GM12878 (cell line): ENCODE results near the gene NUP62. TPM values are rescaled to one million over a fixed set of nuclear protein-coding genes. Genes with fewer than 3 reads are reported as not detected.

Experiments
- ATAC-seq: fragments of 200-7000 bp; cut with Tn5 transposase; 3 replicates; pipeline ENCODE4 v1.9.1; 2020; ENCODE audit warnings: mild to moderate bottlenecking, moderate library complexity
- BruUV-seq: library from RNA; stranded (reverse); fragments of 400-500 nt; replicated peaks from 2 replicates; lab custom pipeline; 2021; lab: Mats Ljungman, UMichigan
- CTCF ChIA-PET: fragments of 300-600 bp; sonication (Branson Sonifier 250); formaldehyde crosslinking; extraction: SDS; loops from one replicate; lab custom pipeline; 2021; ENCODE audit warnings: inconsistent platforms; lab: Yijun Ruan, JAX
- POLR2A ChIA-PET: fragments of 350-600 bp; formaldehyde crosslinking; extraction: SDS; loops from one replicate; lab custom pipeline; 2021; ENCODE audit warnings: inconsistent platforms; lab: Charles Lee
- RAD21 ChIA-PET: fragments of 300-600 bp; sonication (Branson Sonifier 250); formaldehyde crosslinking; loops from one replicate; lab custom pipeline; 2023; ENCODE audit warnings: antibody characterized with exemption; ENCODE audit not compliant: unreplicated experiment; lab: Charles Lee
- SMC1A ChIA-PET: fragments of 300-600 bp; sonication (Branson Sonifier 250); formaldehyde crosslinking; loops from one replicate; lab custom pipeline; 2023; ENCODE audit not compliant: unreplicated experiment, uncharacterized antibody; lab: Charles Lee
- DNase-seq: peaks from one replicate; pipeline ENCODE4 v3.0.0-alpha.2; 2011; ENCODE audit warnings: low read depth, low spot score
- FAIRE-seq: peaks from 3 replicates; lab custom pipeline; 2011; peaks lifted over from hg19 to GRCh38; lab: Jason Lieb, UNC
- H2AFZ ChIP-seq: 2 replicates; pipeline ENCODE4 v1.6.0; 2011; ENCODE audit warnings: low read depth, low read length, control low read depth; ENCODE audit not compliant: control insufficient read depth
- H3K27ac ChIP-seq: 2 replicates; pipeline ENCODE4 v1.5.1; 2011; ENCODE audit warnings: control low read depth; ENCODE audit not compliant: control insufficient read depth, insufficient read depth
- H3K27me3 ChIP-seq, 2 experiments: replicated peaks in 1 of 2; 2 replicates each; pipeline versions ENCODE4 v1.6.0 to v1.6.1; 2011; ENCODE audit warnings: low read length in 1 of 2; ENCODE audit not compliant: control insufficient read depth in 2 of 2, insufficient read depth in 2 of 2
- H3K36me3 ChIP-seq, 2 experiments: 2 replicates each; pipeline ENCODE4 v1.5.1; 2011; ENCODE audit warnings: low read length in 1 of 2; ENCODE audit not compliant: control insufficient read depth in 2 of 2, insufficient read depth in 2 of 2
- H3K4me1 ChIP-seq: 2 replicates; pipeline ENCODE4 v1.6.1; 2011; ENCODE audit warnings: mild to moderate bottlenecking, low read length, moderate library complexity, mixed read lengths; ENCODE audit not compliant: control insufficient read depth, insufficient read depth
- H3K4me2 ChIP-seq: 2 replicates; pipeline ENCODE4 v1.6.0; 2011; ENCODE audit warnings: control low read depth; ENCODE audit not compliant: control insufficient read depth, insufficient read depth
- H3K4me3 ChIP-seq: fragments of 200-600 bp; sonication (generic); 2 replicates; pipeline ENCODE4 v1.5.1; 2016
- H3K79me2 ChIP-seq: 2 replicates; pipeline ENCODE4 v1.6.0; 2011; ENCODE audit warnings: low read length; ENCODE audit not compliant: control insufficient read depth, insufficient read depth
- H3K9ac ChIP-seq: 2 replicates; pipeline ENCODE4 v1.8.0; 2011; ENCODE audit warnings: low read length, control low read depth, mixed read lengths; ENCODE audit not compliant: control insufficient read depth, insufficient read depth
- H3K9me3 ChIP-seq: replicated peaks from 3 replicates; pipeline ENCODE4 v1.5.1; 2011; ENCODE audit warnings: mild to moderate bottlenecking, low read length; ENCODE audit not compliant: control insufficient read depth, insufficient read depth
- H4K20me1 ChIP-seq: 2 replicates; pipeline ENCODE4 v1.6.0; 2011; ENCODE audit not compliant: control insufficient read depth, insufficient read depth
- BCL11A ChIP-seq: IDR thresholded peaks from 2 replicates; pipeline ENCODE4 v1.6.1; 2011; ENCODE audit warnings: low read depth, low read length
- CBX5 ChIP-seq: sonication (generic); IDR thresholded peaks from 2 replicates; pipeline ENCODE4 v1.6.1; 2016; ENCODE audit warnings: low read depth, moderate library complexity, mild to moderate bottlenecking, inconsistent platforms
- HDAC2 ChIP-seq: fragments of 200-600 bp; sonication (generic); IDR thresholded peaks from 2 replicates; pipeline ENCODE4 v1.6.1; 2017
- IKZF2 ChIP-seq, 2 experiments: fragments of 450-650 bp; IDR thresholded peaks; 2 replicates each; pipeline ENCODE4 v1.6.1; 2017; ENCODE audit warnings: mild to moderate bottlenecking in 2 of 2, moderate library complexity in 2 of 2
- MEF2B ChIP-seq: fragments of 450-650 bp; IDR thresholded peaks from 2 replicates; pipeline ENCODE4 v1.6.1; 2018; ENCODE audit warnings: mild to moderate bottlenecking, moderate library complexity; ENCODE audit not compliant: partially characterized antibody, poor library complexity, severe bottlenecking
- MTA2 ChIP-seq: fragments of 450-650 bp; IDR thresholded peaks from 2 replicates; pipeline ENCODE4 v1.6.1; 2016; ENCODE audit warnings: low read depth, mild to moderate bottlenecking, moderate library complexity
- RCOR1 ChIP-seq: conservative IDR thresholded peaks from 2 replicates; pipeline ENCODE4 v1.6.1; 2012; ENCODE audit warnings: low read depth, low read length, improper control_type of control experiment
- RUNX3 ChIP-seq: IDR thresholded peaks from 2 replicates; pipeline ENCODE4 v1.6.1; 2012; ENCODE audit warnings: low read length, inconsistent platforms
- SPI1 ChIP-seq: IDR thresholded peaks from 2 replicates; pipeline ENCODE4 v1.6.1; 2011; ENCODE audit warnings: low read depth, mild to moderate bottlenecking, low read length, moderate library complexity, borderline replicate concordance; ENCODE audit not compliant: insufficient read depth
- WGBS: methylation state at CpG from one replicate; pipeline ENCODE4 v1.1.6; 2016; ENCODE audit warnings: low lambda C conversion rate; ENCODE audit not compliant: insufficient replicate concordance, insufficient coverage; ENCODE audit errors: missing lambda C conversion rate; 5-methylcytosine and 5-hydroxymethylcytosine counted together
- in situ Hi-C: fragments of 300-500 bp; cut with MboI; formaldehyde crosslinking; loops from 9 replicates; pipeline ENCODE4 v1.14.3; 2018; ENCODE audit warnings: mixed read lengths
- intact Hi-C: fragments of 100-400 bp; cut with micrococcal nuclease; formaldehyde crosslinking; loops from one replicate; pipeline ENCODE4 v1.14.2; 2022; ENCODE audit not compliant: unreplicated experiment
- polyA plus RNA-seq, 11 experiments: library from polyadenylated mRNA; depleted of rRNA in 4 of 11; unstranded in 6 of 11; stranded (reverse) in 5 of 11; fragments of >200 nt; fragmentation: Nextera tagmentation in 4 of 11; fragmentation: Illumina TruSeq in 1 of 11; extraction: Ambion mirVana in 4 of 11; extraction: Trizol in 1 of 11; gene quantifications; 1 replicate in 1 of 11; 2 replicates in 10 of 11; pipeline versions ENCODE4 v1.2.1 to v1.2.3, GENCODE V29; 2011 to 2016; ENCODE audit warnings: inconsistent platforms in 2 of 11, missing spikeins in 2 of 11, low read depth in 1 of 11
- total RNA-seq, 4 experiments: library from RNA; depleted of rRNA in 3 of 4; stranded (reverse); fragments of >200 nt in 3 of 4; fragmentation: Illumina TruSeq in 1 of 4; extraction: Trizol in 1 of 4; gene quantifications; 2 replicates each; pipeline versions ENCODE4 v1.2.1 to v1.2.3, GENCODE V29; 2013 to 2021
- TF ChIP-seq, protein P1 (sequence below): fragments of 450-650 bp; IDR thresholded peaks from 2 replicates; pipeline ENCODE4 v1.6.1; 2017; ENCODE audit warnings: low read depth, mild to moderate bottlenecking, moderate library complexity

NUP62 gene
- total and polyA plus RNA-seq, 10 of the 15 experiments (the other 5 are each of a cell fraction or from before 2014, with no cell fraction given): 19.5 to 110 (median 66.9) TPM

DNA sequence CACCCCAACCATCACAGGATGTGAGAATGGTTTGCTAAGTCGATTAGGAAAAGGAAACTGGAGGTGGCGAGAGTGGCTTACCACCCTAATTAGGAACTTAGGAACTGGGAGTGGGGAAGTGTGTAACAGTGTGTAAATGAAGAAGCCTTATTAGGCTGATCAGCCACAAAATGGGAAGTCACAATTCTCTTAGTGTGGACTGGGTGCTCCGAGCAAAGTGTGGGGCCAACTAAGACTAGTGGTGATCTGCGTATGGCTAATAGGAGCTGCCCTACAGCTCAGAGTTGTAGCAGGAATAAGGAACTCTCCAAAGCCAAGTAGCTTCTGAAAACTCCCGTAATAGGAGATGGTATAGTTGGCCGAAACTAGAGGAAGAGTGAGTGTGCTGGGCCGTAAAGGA, 24.1 kb upstream of the NUP62 start:
- H3K9me3 ChIP-seq: no peaks in the 10 kb centered on the region
- no TSS peak for BruUV-seq
- WGBS: 62% methylated on average over 7 of the region's 7 CpGs
- ChIA-PET POLR2A (no interaction called here), CTCF (interaction anchor here (2.1 kb wide), 1 partner anchor 15 kb away, joined by 9 read pairs; no protein-coding TSS in a partner anchor), SMC1A (interaction anchor here (1.1 to 1.6 kb wide), 3 partner anchors 10 to 22 kb away, joined by 3 to 4 read pairs (median 3); no protein-coding TSS in a partner anchor)
- no peak overlapping the region for H2AFZ ChIP-seq
- intact Hi-C loops: no loop called here
- H3K79me2 ChIP-seq: no peaks in the 10 kb centered on the region
- no peak overlapping the region for H3K9ac ChIP-seq
- peaks cover 17% of the 10 kb centered on the region for H3K4me1 ChIP-seq
- no peaks in the 10 kb centered on the region; a peak in 1 of 4 replicates for H3K27me3 ChIP-seq
- TF ChIP-seq HDAC2 (no peak), SPI1 (peak; percentile 39; the same call in 1 of the 2 replicates), RUNX3 (peak; percentile 24; the same call in 1 of the 2 replicates), MEF2B (no peak), MTA2 (0 out of 2 replicates have a peak, but pooled peaks have one; percentile 18), BCL11A (peak; percentile 15; the same call in 1 of the 2 replicates), CBX5 (no peak), IKZF2 (IDR thresholded peaks at IDR 0.05) (peak in 1 of 2 experiments; percentile 22; a peak in 1 of 4 replicates), RCOR1 (no peak)
- TF ChIP-seq, protein P1, sequence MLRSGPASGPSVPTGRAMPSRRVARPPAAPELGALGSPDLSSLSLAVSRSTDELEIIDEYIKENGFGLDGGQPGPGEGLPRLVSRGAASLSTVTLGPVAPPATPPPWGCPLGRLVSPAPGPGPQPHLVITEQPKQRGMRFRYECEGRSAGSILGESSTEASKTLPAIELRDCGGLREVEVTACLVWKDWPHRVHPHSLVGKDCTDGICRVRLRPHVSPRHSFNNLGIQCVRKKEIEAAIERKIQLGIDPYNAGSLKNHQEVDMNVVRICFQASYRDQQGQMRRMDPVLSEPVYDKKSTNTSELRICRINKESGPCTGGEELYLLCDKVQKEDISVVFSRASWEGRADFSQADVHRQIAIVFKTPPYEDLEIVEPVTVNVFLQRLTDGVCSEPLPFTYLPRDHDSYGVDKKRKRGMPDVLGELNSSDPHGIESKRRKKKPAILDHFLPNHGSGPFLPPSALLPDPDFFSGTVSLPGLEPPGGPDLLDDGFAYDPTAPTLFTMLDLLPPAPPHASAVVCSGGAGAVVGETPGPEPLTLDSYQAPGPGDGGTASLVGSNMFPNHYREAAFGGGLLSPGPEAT: no peak
- TF ChIP-seq, all 136 proteins: peak for 5
- RAD21 ChIA-PET: no interaction called here
- FAIRE-seq (no peak), ATAC-seq (peak; percentile 27), DNase-seq (no peak)
- in situ Hi-C loops: no loop called here
- no peaks in the 10 kb centered on the region for H3K36me3 ChIP-seq
- H3K4me2 ChIP-seq: no peak overlapping the region; the same call in 1 of the 2 replicates
- H3K4me3 ChIP-seq: no peak overlapping the region
- no peaks in the 10 kb centered on the region for H4K20me1 ChIP-seq
- H3K27ac ChIP-seq: no peak overlapping the region
